GM12878 (cell line): ENCODE measurements around the gene MRPL36. TPM values are rescaled to one million over a fixed set of nuclear protein-coding genes. Genes with fewer than 3 reads are reported as not detected.

ENCODE experiments used
- ATAC-seq: fragments of 200-7000 bp; cut with Tn5 transposase; 3 replicates; pipeline ENCODE4 v1.9.1; 2020; ENCODE audit warnings: mild to moderate bottlenecking, moderate library complexity
- BruUV-seq: library from RNA; stranded (reverse); fragments of 400-500 nt; replicated peaks from 2 replicates; lab custom pipeline; 2021; lab: Mats Ljungman, UMichigan
- CTCF ChIA-PET: fragments of 300-600 bp; sonication (Branson Sonifier 250); formaldehyde crosslinking; extraction: SDS; loops from one replicate; lab custom pipeline; 2021; ENCODE audit warnings: inconsistent platforms; lab: Yijun Ruan, JAX
- POLR2A ChIA-PET: fragments of 350-600 bp; formaldehyde crosslinking; extraction: SDS; loops from one replicate; lab custom pipeline; 2021; ENCODE audit warnings: inconsistent platforms; lab: Charles Lee
- RAD21 ChIA-PET: fragments of 300-600 bp; sonication (Branson Sonifier 250); formaldehyde crosslinking; loops from one replicate; lab custom pipeline; 2023; ENCODE audit warnings: antibody characterized with exemption; ENCODE audit not compliant: unreplicated experiment; lab: Charles Lee
- SMC1A ChIA-PET: fragments of 300-600 bp; sonication (Branson Sonifier 250); formaldehyde crosslinking; loops from one replicate; lab custom pipeline; 2023; ENCODE audit not compliant: unreplicated experiment, uncharacterized antibody; lab: Charles Lee
- DNase-seq: peaks from one replicate; pipeline ENCODE4 v3.0.0-alpha.2; 2011; ENCODE audit warnings: low read depth, low spot score
- FAIRE-seq: peaks from 3 replicates; lab custom pipeline; 2011; peaks lifted over from hg19 to GRCh38; lab: Jason Lieb, UNC
- H2AFZ ChIP-seq: 2 replicates; pipeline ENCODE4 v1.6.0; 2011; ENCODE audit warnings: low read depth, low read length, control low read depth; ENCODE audit not compliant: control insufficient read depth
- H3K27ac ChIP-seq: 2 replicates; pipeline ENCODE4 v1.5.1; 2011; ENCODE audit warnings: control low read depth; ENCODE audit not compliant: control insufficient read depth, insufficient read depth
- H3K27me3 ChIP-seq, 2 experiments: replicated peaks in 1 of 2; 2 replicates each; pipeline versions ENCODE4 v1.6.0 to v1.6.1; 2011; ENCODE audit warnings: low read length in 1 of 2; ENCODE audit not compliant: control insufficient read depth in 2 of 2, insufficient read depth in 2 of 2
- H3K36me3 ChIP-seq, 2 experiments: 2 replicates each; pipeline ENCODE4 v1.5.1; 2011; ENCODE audit warnings: low read length in 1 of 2; ENCODE audit not compliant: control insufficient read depth in 2 of 2, insufficient read depth in 2 of 2
- H3K4me1 ChIP-seq: 2 replicates; pipeline ENCODE4 v1.6.1; 2011; ENCODE audit warnings: mild to moderate bottlenecking, low read length, moderate library complexity, mixed read lengths; ENCODE audit not compliant: control insufficient read depth, insufficient read depth
- H3K4me2 ChIP-seq: 2 replicates; pipeline ENCODE4 v1.6.0; 2011; ENCODE audit warnings: control low read depth; ENCODE audit not compliant: control insufficient read depth, insufficient read depth
- H3K4me3 ChIP-seq: fragments of 200-600 bp; sonication (generic); 2 replicates; pipeline ENCODE4 v1.5.1; 2016
- H3K79me2 ChIP-seq: 2 replicates; pipeline ENCODE4 v1.6.0; 2011; ENCODE audit warnings: low read length; ENCODE audit not compliant: control insufficient read depth, insufficient read depth
- H3K9ac ChIP-seq: 2 replicates; pipeline ENCODE4 v1.8.0; 2011; ENCODE audit warnings: low read length, control low read depth, mixed read lengths; ENCODE audit not compliant: control insufficient read depth, insufficient read depth
- H3K9me3 ChIP-seq: replicated peaks from 3 replicates; pipeline ENCODE4 v1.5.1; 2011; ENCODE audit warnings: mild to moderate bottlenecking, low read length; ENCODE audit not compliant: control insufficient read depth, insufficient read depth
- H4K20me1 ChIP-seq: 2 replicates; pipeline ENCODE4 v1.6.0; 2011; ENCODE audit not compliant: control insufficient read depth, insufficient read depth
- ATF2 ChIP-seq: IDR thresholded peaks from 2 replicates; pipeline ENCODE4 v1.6.1; 2012; ENCODE audit warnings: low read length, inconsistent platforms
- CEBPB ChIP-seq, 2 experiments: fragments of 150-350 bp in 1 of 2; IDR thresholded peaks; 2 replicates each; pipeline ENCODE4 v1.6.1; 2012 to 2014; ENCODE audit warnings: low read depth in 2 of 2, low read length in 2 of 2, borderline replicate concordance in 1 of 2, inconsistent platforms in 1 of 2
- CHD2 ChIP-seq: IDR thresholded peaks from 2 replicates; pipeline ENCODE4 v1.6.1; 2011; ENCODE audit warnings: low read depth, low read length, improper control_type of control experiment, borderline replicate concordance
- HDGF ChIP-seq: fragments of 450-650 bp; IDR thresholded peaks from 2 replicates; pipeline ENCODE4 v1.6.1; 2016; ENCODE audit warnings: antibody characterized with exemption
- IRF4 ChIP-seq: IDR thresholded peaks from 2 replicates; pipeline ENCODE4 v1.6.1; 2011; ENCODE audit warnings: low read depth, low read length
- JUNB ChIP-seq: IDR thresholded peaks from 2 replicates; pipeline ENCODE4 v1.6.1; 2016; ENCODE audit warnings: antibody characterized with exemption, mild to moderate bottlenecking
- PAX5 ChIP-seq: IDR thresholded peaks from 2 replicates; pipeline ENCODE4 v1.6.1; 2011; ENCODE audit warnings: low read depth, low read length, borderline replicate concordance
- PML ChIP-seq: IDR thresholded peaks from 2 replicates; pipeline ENCODE4 v1.6.1; 2012; ENCODE audit warnings: low read length, inconsistent platforms
- RFX5 ChIP-seq: IDR thresholded peaks from 2 replicates; pipeline ENCODE4 v1.6.1; 2011; ENCODE audit warnings: low read depth, low read length, improper control_type of control experiment
- SMC3 ChIP-seq: IDR thresholded peaks from 2 replicates; pipeline ENCODE4 v1.6.1; 2011; ENCODE audit warnings: low read length, improper control_type of control experiment, borderline replicate concordance
- TARDBP ChIP-seq: IDR thresholded peaks from 2 replicates; pipeline ENCODE4 v1.6.1; 2016; ENCODE audit warnings: borderline replicate concordance
- ZNF24 ChIP-seq: fragments of 450-650 bp; IDR thresholded peaks from 2 replicates; pipeline ENCODE4 v1.6.1; 2017; ENCODE audit warnings: antibody characterized with exemption, mild to moderate bottlenecking
- WGBS: methylation state at CpG from one replicate; pipeline ENCODE4 v1.1.6; 2016; ENCODE audit warnings: low lambda C conversion rate; ENCODE audit not compliant: insufficient replicate concordance, insufficient coverage; ENCODE audit errors: missing lambda C conversion rate; 5-methylcytosine and 5-hydroxymethylcytosine counted together
- in situ Hi-C: fragments of 300-500 bp; cut with MboI; formaldehyde crosslinking; loops from 9 replicates; pipeline ENCODE4 v1.14.3; 2018; ENCODE audit warnings: mixed read lengths
- intact Hi-C: fragments of 100-400 bp; cut with micrococcal nuclease; formaldehyde crosslinking; loops from one replicate; pipeline ENCODE4 v1.14.2; 2022; ENCODE audit not compliant: unreplicated experiment
- polyA plus RNA-seq, 11 experiments: library from polyadenylated mRNA; depleted of rRNA in 4 of 11; unstranded in 6 of 11; stranded (reverse) in 5 of 11; fragments of >200 nt; fragmentation: Nextera tagmentation in 4 of 11; fragmentation: Illumina TruSeq in 1 of 11; extraction: Ambion mirVana in 4 of 11; extraction: Trizol in 1 of 11; gene quantifications; 1 replicate in 1 of 11; 2 replicates in 10 of 11; pipeline versions ENCODE4 v1.2.1 to v1.2.3, GENCODE V29; 2011 to 2016; ENCODE audit warnings: inconsistent platforms in 2 of 11, missing spikeins in 2 of 11, low read depth in 1 of 11
- total RNA-seq, 4 experiments: library from RNA; depleted of rRNA in 3 of 4; stranded (reverse); fragments of >200 nt in 3 of 4; fragmentation: Illumina TruSeq in 1 of 4; extraction: Trizol in 1 of 4; gene quantifications; 2 replicates each; pipeline versions ENCODE4 v1.2.1 to v1.2.3, GENCODE V29; 2013 to 2021
- TF ChIP-seq, protein P1 (sequence below): fragments of 150-350 bp; IDR thresholded peaks from 2 replicates; pipeline ENCODE4 v1.6.1; 2014; ENCODE audit warnings: mild to moderate bottlenecking, low read depth, low read length
- TF ChIP-seq, protein P2 (sequence below): fragments of 450-650 bp; IDR thresholded peaks from 2 replicates; pipeline ENCODE4 v1.6.1; 2016; ENCODE audit warnings: mild to moderate bottlenecking, moderate library complexity, borderline replicate concordance
- TF ChIP-seq, protein P3 (sequence below): fragments of 450-650 bp; IDR thresholded peaks from 2 replicates; pipeline ENCODE4 v1.6.1; 2018; ENCODE audit warnings: borderline replicate concordance, mild to moderate bottlenecking; ENCODE audit not compliant: partially characterized antibody

MRPL36 gene
- total and polyA plus RNA-seq, 10 of the 15 experiments (the other 5 are each of a cell fraction or from before 2014, with no cell fraction given) = 89.2 to 559 (median 152) TPM

GRCh38 chr5:1833264-1834021, 33.8 kb upstream of the MRPL36 start:
- Histone ChIP-seq H3K9me3 (no peaks in the 10 kb centered on the region), H3K36me3 (no peaks in the 10 kb centered on the region), H3K4me2 (no peak overlapping the region), H3K79me2 (no peaks in the 10 kb centered on the region), H3K27ac (no peak overlapping the region), H2AFZ (no peak overlapping the region), H3K4me3 (no peak overlapping the region), H4K20me1 (no peaks in the 10 kb centered on the region), H3K27me3 (no peaks in the 10 kb centered on the region; a peak in 1 of 4 replicates), H3K9ac (no peak overlapping the region), H3K4me1 (no peaks in the 10 kb centered on the region)
- WGBS = 44% methylated on average over 16 of the region's 16 CpGs
- no TSS peak for BruUV-seq
- in situ Hi-C loops = no loop called here
- ChIA-PET POLR2A (no interaction called here), SMC1A (no interaction called here), CTCF (no interaction called here), RAD21 (no interaction called here)
- no peak for DNase-seq
- ATAC-seq = no peak
- FAIRE-seq = no peak
- intact Hi-C loops = no loop called here
- TF ChIP-seq ZNF24 (no peak), IRF4 (no peak), PML (no peak), PAX5 (no peak), JUNB (no peak), HDGF (no peak), TARDBP (no peak), SMC3 (no peak), CEBPB (IDR thresholded peaks at IDR 0.05; ENCODE audit: borderline replicate concordance in 1 of 2, low read depth in 2 of 2, low read length in 2 of 2) (no peak), ATF2 (no peak), CHD2 (no peak), RFX5 (no peak)
- TF ChIP-seq, protein P1, sequence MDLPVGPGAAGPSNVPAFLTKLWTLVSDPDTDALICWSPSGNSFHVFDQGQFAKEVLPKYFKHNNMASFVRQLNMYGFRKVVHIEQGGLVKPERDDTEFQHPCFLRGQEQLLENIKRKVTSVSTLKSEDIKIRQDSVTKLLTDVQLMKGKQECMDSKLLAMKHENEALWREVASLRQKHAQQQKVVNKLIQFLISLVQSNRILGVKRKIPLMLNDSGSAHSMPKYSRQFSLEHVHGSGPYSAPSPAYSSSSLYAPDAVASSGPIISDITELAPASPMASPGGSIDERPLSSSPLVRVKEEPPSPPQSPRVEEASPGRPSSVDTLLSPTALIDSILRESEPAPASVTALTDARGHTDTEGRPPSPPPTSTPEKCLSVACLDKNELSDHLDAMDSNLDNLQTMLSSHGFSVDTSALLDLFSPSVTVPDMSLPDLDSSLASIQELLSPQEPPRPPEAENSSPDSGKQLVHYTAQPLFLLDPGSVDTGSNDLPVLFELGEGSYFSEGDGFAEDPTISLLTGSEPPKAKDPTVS = no peak
- TF ChIP-seq, protein P2, sequence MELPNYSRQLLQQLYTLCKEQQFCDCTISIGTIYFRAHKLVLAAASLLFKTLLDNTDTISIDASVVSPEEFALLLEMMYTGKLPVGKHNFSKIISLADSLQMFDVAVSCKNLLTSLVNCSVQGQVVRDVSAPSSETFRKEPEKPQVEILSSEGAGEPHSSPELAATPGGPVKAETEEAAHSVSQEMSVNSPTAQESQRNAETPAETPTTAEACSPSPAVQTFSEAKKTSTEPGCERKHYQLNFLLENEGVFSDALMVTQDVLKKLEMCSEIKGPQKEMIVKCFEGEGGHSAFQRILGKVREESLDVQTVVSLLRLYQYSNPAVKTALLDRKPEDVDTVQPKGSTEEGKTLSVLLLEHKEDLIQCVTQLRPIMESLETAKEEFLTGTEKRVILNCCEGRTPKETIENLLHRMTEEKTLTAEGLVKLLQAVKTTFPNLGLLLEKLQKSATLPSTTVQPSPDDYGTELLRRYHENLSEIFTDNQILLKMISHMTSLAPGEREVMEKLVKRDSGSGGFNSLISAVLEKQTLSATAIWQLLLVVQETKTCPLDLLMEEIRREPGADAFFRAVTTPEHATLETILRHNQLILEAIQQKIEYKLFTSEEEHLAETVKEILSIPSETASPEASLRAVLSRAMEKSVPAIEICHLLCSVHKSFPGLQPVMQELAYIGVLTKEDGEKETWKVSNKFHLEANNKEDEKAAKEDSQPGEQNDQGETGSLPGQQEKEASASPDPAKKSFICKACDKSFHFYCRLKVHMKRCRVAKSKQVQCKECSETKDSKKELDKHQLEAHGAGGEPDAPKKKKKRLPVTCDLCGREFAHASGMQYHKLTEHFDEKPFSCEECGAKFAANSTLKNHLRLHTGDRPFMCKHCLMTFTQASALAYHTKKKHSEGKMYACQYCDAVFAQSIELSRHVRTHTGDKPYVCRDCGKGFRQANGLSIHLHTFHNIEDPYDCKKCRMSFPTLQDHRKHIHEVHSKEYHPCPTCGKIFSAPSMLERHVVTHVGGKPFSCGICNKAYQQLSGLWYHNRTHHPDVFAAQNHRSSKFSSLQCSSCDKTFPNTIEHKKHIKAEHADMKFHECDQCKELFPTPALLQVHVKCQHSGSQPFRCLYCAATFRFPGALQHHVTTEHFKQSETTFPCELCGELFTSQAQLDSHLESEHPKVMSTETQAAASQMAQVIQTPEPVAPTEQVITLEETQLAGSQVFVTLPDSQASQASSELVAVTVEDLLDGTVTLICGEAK = no peak
- TF ChIP-seq, protein P3, sequence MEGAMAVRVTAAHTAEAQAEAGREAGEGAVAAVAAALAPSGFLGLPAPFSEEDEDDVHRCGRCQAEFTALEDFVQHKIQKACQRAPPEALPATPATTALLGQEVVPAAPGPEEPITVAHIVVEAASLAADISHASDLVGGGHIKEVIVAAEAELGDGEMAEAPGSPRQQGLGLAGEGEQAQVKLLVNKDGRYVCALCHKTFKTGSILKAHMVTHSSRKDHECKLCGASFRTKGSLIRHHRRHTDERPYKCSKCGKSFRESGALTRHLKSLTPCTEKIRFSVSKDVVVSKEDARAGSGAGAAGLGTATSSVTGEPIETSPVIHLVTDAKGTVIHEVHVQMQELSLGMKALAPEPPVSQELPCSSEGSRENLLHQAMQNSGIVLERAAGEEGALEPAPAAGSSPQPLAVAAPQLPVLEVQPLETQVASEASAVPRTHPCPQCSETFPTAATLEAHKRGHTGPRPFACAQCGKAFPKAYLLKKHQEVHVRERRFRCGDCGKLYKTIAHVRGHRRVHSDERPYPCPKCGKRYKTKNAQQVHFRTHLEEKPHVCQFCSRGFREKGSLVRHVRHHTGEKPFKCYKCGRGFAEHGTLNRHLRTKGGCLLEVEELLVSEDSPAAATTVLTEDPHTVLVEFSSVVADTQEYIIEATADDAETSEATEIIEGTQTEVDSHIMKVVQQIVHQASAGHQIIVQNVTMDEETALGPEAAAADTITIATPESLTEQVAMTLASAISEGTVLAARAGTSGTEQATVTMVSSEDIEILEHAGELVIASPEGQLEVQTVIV = no peak
